NCI-H1092 (cell line): Measurements from ENCODE around the gene VILL.
"Not testable (repeated sequence)": the region's sequence is repeated elsewhere in the genome, so short reads cannot be mapped to it uniquely, and the experiment has no call there.

ENCODE experiments used
- DNase-seq: peaks from one replicate; lab custom pipeline; 2025; lab: John Stamatoyannopoulos, UW

Gene VILL

DNA sequence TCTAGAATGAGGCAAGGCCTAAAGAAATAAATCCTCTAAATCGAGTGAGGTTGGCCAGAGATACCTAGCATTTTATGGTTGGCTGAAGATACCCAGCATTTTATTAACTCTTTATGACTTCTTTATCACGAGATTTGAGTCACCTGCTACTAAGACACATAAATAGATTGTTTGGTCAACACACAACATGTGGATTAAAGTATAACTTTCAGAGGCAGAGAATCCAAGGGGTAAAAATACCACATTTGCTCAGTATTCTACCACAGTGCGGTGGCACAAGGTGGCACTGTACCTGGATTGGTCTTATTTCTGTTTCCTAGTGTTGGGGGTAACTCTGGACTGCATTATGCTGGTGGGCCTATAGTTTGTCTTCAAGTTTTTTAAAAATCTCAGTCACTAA lies 27.0 kb upstream of the VILL start:
- DNase-seq = no peak

DNA sequence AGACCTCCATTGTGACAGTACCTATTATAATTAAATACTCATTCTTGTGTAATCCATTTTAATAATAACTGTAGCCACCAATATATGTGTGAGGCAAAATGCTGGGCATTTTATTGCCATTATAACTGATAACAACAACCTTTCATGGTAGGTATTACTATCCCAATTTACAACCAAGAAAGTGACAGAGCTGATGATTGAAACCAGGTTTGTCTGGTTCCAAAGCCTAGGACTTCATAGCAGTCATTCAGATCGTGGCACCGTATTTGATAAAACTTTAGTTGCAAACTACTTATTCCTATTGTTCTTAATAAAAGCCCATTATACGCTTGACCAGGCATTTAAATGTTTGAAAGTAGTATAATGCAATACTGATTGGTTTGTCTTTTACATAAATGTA lies 26.4 kb upstream of the VILL start:
- DNase-seq = no peak

DNA sequence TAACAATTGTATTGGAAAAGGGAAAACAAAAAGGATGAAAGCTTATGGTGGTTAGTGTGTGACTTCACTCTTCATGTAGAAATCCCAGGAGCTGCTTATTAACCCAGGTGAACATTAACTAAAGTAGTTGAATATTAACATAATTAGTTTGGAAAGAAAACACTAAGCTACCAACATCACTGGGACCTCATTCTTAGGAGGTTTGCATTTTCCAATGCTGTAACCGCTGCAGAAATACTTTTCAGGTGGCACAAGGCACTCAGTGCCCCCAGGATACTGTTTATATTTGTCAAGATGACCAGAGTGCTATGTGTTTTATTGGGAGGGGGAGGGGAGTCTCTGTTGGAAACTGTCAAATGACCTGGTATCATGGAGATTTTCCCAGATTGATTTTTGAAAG lies 25.9 kb upstream of the VILL start:
- DNase-seq = no peak

DNA sequence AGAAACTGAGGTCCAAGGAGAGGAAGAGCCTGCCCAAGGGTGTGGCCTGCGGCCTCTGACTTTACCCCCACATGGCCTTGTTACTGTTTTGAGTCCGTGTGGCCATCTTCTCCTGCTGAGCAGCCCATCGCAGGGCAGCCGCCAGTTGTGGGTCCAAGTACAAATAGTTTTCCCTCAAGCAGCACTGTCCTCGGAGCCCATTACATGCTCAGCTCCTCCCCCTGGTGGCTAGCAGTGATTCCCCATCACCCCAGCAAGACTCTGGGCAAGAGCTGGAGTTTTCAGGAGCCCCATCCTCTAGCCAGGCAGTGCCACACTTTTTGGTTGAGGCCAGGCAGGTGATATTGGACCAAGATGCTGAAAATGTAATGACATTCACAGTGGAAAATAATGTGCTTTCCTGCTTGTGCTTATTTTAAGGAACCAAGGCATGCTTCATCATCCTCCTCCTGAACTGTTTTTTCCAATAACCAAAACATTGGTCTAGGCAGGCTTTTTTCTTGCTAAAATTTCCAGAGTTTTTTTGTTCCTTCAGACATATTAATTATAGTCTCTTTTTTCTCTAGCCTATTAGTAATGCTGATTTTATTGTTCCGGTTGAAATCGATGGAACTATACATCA lies 23.2 kb upstream of the VILL start:
- peak; percentile 2 for DNase-seq

DNA sequence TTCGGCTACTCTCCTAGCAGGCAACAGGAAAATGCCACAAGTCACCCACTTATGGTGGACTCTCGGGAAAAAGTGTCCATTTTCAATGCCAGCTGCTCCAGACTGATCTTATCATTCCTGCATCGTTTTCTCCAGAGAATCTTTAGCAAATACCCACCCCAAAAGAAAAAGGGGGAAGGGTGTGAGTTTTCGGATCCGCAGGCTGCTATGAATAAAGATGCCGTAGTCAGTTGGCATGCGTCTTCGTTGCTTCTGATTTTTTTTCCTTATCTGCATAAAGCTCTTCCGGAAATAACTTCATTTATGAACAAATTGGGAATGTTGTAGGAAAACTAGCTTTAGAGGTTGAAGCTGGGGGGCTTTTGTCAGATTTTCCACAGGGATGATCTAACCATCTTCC lies 22.4 kb upstream of the VILL start:
- DNase-seq = no peak

DNA sequence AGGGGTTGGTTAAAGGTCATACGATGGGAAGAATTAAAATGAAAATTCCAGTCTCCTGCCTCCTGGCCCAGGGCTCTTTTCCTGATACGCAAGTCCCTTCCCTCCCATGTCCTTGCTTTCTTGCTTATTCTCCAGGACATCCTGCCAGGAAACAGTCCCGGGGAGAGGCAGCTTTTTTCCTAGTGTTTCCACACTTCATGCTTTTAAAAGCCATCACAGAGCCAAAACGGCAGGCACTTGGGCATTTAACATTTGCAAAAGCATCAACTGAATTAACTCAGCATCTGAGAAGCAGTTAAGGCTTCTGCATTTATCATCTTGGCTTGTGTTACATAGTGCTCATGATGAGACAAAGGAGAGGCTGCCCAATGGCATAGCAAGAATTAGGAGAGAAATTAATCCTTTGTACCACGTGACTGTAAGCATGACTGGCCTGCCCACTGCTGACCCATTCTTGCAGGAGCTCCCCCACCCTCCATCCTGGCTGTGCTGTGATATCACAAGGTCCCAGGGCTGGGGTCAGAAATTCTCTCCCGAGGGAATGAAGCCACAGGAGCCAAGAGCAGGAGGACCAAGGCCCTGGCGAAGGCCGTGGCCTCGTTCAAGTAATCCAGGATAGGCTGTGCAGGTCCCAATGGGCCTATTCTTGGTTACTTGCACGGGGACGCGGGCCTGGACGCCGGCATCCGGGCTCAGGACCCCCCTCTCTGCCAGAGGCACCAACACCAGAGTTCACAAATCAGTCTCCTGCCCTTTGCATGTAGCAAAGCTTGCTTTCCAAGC lies 21.6 kb upstream of the VILL start:
- no peak for DNase-seq

DNA sequence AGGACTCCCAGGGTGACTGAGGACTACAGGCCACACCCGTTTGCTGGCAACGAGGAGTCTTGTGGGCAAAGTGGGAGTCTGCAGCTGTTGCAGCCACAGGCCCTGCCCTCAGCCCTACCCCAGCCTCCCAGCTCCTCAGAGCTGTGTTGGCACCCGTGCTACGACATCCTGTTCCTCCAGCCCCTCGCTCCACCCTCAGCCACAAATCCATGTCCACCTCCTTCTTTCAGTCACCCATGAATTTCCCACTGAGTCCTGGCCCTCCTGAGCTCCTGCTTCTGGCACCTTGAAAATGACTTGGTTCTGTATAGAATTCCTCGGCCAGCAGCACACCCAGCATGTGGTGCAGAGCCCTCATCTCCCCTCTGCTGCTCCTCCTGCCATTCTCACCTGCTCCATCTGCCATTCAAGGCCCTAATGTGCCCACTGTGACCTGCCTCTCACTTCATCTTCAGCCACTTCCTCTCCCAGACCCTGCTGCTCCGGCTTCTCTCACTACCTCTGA lies 20.9 kb upstream of the VILL start:
- DNase-seq = no peak

DNA sequence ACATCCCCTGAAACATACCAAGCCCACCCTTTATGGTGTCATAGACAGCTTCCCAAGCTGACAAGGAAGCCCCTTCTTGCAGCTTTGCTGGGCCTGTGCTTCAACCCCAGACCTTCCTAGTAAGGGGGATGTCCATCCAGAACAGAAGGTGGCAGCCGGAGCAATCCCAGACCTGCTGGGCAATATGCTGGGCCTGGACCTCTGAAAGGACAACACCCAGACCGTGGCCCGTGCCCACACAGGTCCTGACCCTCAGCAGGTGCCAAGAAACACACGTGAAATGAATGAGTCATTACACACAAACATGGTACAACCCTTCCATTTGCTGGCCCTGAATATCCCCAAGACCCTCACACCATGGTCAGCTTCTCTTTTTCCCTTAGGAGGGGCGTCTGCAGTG lies 19.8 kb upstream of the VILL start:
- DNase-seq = no peak

DNA sequence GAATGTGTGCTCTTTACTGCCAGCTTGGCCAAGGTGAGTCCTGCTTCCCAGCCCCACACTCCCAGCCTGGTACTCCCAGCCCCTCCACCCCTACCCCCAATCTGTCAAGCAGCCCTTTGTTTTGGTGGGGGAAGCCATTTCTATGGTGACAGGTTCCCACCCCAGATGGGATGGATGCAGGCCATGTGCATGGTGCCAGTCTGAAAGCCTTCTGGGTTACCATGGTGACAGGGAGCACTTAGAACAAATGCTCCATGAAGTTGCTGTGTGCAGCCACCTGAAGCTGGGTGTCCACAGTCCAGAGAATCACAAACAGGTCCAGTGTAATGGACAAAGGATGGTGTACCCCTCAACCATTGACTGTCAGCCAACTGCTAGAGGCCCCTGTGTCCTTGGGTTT lies 19.1 kb upstream of the VILL start:
- no peak for DNase-seq

DNA sequence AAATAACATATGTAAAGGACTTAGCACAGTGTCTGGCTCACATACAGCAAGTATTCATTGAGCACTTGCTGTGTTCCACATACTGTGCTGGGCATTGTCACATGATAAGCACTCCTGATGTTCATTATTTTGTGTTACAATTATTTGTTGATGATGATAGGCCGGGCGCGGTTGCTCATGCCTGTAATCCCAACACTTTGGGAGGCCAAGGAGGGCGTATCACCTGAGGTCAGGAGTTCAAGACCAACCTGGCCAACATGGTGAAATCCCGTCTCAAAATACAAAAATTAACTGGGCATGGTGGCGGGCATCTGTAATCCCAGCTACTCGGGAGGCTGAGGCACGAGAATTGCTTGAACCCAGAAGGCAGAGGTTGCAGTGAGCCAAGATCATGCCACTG lies 18.5 kb upstream of the VILL start:
- DNase-seq = not testable (repeated sequence)

DNA sequence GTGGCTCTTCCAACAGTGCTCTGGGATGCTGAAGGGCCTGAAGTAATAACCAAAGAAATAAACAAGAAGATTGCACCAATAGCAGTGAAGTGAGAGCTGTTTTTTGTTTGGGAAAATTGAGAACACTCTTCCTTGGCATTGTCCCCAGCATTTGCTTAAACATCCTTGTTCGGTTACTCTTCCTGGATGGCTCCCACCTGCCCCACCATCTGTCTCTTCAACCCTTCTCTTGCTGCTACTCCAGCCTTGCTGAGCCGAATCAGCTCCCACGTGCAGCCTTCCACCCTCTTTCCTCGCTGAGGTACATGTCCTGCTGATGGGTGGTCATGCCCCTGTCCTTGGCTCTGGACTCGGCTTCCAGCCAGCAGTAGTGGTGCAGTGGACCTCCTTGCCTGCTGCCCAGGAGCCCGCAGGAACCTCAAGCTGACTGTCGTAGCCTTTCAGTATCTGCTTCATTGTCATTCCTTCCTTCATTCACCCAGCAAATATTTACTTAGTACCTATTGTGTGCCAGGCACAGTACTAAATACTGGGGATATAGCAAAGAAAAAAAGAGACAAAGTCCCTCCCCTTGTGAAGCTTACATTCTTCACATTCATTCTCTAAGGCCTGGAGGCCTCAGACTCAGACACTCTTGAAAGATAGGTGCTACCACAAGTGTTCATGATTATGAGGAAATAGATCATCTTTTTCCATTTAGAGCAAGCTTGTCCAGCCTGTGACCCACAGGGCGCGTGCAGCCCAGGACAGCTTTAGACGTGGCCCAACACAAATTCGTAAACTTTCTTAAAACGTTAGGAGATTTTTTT lies 17.1 kb upstream of the VILL start:
- DNase-seq = no peak

DNA sequence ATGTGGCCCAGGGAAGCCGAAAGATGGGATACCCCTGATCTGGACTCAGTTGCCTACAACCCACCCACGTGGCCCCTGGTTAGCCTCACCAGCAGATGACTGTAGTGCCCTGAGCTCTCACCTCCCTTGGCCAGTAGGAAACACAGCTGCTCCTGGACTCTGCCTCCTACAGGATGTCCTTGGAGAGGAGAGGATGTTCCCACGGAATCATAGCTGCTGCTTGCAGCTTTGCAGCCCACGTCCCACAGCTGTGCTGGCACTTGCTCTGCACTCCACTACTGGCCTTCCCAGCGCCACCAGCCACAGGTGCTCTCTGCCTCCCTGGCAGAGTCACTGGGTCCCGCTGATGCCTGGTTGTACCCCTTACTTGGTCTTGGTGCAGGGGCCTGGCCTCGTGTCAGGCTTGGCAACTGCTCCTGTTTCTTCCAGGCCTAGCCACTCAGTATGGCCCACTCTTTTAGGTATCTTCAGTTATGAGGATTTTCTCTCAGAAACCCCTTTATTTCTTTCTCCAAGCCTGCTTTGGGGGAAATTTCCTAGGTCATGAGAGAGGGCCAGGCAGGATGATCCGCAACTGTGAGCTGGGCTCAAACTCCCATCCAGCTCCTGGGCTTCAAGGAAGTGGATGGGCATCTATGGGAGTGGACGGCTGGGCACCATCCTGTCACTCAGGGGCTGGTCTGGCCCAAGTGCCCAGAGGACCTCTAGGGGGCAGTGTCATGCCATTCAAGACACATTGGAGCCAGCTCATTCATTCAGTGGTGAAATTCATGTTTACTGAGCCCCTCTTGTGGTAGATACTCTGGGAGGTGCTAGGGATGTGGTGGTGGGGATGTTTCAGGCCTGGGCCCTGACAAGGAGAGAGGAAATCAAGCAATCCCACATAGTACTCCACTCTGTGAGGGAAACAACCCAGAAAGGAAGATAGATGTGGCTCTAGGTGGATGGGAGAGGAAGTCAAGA lies 16.2 kb upstream of the VILL start:
- peak; percentile 3 for DNase-seq

DNA sequence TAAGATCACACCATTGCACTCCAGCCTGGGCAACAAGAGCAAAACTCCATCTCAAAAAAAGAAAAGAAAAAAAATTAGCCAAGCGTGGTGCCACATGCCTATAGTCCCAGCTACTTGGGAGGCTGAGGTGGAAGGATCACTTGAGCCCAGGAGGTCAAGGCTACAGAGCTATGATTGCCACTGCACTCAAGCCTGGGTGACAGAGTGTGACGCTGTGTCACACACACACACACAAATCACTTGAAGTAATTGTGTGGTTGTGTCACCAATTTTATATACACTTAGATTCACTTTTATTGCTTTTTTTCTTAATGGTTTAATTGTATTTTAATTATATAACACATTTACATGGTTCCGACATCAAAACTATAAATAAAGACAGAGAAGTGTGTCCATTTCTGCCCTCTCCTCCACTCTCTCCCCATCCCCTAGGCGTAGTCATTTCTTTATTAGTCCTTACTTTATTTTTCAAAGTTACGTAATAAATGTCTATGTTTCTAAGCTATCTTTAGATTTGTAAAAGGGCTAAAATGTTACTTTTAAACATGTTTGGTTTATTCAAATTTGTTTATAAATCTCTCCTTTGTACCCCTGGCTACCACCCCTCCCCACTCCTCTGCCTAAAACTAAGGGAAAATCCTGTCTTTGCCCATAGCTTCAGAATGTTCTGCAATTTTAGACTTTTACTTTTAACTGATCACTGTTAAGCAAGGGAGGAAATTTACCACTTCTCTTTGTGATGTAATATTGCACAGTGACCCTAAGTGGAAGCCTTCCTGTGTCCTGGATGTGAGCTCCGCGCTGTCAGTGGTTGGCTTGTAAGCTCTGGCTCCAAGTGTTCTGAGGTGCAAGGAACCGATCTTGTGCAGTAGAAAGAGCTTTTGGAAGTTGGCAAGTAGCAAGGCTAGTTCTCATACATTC lies 10.8 kb upstream of the VILL start:
- no peak for DNase-seq

DNA sequence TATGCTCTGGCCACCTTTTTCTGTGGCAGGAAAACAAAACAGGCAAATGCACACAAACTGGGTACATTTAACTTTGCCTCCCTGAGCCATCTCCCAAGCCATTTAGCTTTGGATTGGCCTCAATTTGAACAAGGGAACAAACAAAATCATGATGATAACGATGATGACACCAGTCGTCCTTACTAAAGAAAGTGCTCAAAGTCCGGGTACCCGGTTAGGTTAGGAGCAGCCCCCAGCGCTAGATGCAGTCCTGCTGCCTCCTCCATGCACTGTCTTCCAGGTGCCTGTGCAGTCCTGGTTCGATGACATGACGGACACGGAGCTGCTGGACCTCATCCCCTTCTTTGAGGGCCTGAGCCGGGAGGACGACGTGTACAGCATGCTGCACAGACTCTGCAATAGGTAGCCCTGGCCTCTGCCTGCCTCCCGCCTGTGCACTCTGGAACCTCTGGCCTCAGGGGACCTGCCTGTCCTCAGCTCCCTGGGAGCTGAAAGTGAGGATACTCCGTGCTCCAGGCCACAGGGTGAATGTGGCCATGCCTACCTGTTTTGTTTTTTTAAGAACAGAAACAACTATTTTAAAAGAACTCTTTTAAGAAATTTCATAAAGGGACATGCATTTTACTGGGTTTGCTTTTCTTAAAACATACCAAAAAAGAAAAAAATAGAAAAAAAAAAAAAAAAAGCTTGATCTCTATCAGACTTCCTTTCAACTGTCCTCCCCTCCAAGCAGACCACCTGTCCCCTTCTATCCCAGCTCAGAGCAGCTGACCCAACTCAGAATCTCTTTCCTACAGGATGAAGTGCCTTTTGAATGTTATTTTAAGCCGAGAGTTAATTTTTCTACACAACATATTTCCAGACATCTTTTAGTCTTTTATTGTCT lies 9.9 kb upstream of the VILL start:
- no peak for DNase-seq

DNA sequence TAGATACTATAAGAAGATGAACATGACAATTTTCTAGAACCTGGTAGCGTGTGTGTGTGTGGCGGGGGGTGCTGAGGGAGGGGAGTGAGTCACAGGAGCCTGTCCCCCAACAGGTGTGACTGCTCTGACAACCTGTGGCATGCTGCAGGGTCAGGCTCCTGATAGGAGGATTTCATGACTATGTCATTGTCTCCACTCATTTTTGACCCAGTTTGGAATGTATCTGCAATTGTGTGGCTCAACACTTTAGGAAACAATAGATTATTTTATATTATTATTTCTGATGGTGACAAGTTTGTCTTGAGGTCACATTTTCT lies 9.3 kb upstream of the VILL start:
- no peak for DNase-seq

DNA sequence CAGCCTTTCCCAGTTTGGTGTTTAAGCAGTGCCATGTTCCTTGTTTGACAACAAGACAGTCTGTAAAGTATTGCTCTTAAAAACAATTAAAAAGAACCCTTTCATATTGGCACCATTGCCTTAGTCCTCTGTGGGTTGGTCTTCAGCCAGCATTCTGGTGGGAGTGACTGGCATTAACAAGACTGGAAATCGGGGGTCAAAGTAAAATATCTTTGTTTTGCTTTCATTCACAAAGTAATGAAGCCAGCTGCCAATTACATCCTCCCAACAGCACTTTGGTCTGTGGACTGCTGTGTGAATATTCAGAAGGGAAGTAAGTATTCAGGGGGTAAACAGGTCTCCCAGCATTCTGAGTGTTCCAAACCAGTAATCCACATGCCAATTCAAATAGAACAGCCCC lies 8.3 kb upstream of the VILL start:
- DNase-seq = no peak

DNA sequence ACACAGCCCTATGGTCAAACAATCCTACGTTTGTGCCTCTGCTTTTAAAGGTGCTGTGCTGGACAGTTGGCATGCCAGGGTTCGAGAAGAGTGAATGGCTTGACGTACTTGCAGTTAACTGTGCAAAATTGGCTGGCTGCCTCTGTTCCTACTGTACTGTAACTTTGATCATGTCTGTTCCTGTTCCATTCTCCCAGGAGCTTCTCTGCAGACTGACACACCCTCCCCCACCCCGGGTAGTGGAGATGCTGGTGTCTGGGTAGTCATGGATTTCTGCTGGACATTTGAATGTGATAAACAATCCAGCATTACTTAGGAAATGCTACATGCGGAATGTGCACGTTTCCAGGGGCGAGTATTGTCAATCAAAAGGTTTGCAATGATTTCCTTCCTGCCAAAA lies 6.5 kb upstream of the VILL start:
- no peak for DNase-seq

DNA sequence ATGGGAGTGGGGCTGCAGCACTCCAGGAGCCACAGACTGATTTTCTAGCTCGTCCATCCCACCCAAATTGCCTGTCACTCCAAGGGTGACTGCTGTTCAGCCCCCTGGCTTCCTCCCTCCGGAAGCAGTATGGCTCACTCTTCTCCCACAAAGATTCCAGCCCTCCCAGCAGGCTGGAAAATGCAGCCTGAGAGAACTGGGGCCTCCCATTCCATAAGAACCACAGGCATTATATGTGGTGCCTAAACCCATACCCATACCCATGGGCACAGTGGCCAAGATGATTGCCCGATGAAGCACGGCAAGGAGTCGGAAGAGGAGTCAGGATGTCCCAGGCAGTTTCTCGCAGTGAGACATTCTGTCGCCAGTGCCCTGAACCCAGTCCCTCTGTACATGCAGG lies 6.0 kb upstream of the VILL start:
- no peak for DNase-seq

DNA sequence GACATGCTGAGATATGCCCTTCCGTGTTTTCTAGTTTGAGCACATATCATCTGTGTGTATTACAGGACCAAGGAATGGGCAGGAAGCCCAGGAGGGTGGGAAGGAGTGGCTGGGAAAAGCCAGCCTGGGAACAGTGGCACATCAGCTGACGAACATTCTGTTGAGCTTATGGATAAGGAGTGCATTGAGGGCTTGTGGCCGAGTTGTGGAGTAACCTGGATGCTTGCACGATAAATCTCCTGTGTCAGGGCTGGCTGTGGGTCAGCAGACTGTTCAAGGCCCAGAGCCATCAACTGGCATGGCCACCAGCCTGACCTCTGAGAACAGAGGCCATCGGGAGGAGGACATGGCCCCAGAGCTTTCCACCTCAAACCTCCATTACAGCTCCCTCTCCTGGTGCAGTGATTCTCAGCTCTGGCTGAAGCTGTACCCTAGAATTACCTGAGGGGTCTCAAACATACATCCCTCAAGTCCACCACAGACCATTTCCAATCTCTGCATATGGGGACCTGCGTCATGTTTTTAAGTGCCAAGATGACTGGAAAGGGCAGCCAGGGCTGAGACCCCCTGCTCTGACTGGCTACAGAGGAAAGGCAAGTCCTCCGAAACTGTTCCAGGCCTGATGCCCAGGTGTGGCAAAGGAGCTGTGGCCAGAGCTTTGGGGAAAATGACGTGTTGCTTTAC lies 4.8 kb upstream of the VILL start:
- DNase-seq = no peak
